HL-60/S4 (cell line): ENCODE data around the gene AFF2.
"Not testable (repeated sequence)": the region's sequence is repeated elsewhere in the genome, so short reads cannot be mapped to it uniquely, and the experiment has no call there.

Experiments
- in situ Hi-C: fragments of 300-500 bp; cut with MboI; formaldehyde crosslinking; loops from 2 replicates; pipeline ENCODE4 v1.14.3; 2022; ENCODE audit warnings: low sequenced_read_pairs

The AFF2 gene

GRCh38 chrX:148632444-148632843 lies 132.0 kb downstream of the AFF2 start:
- in situ Hi-C loops, result no loop called here

GRCh38 chrX:148633218-148633908 lies 132.9 kb downstream of the AFF2 start:
- in situ Hi-C loops, result no loop called here

- in situ Hi-C loops, result no loop called here
Observed at GRCh38 chrX:148634591-148634990, 134.2 kb downstream of the AFF2 start.

- in situ Hi-C loops, result no loop called here
Observed at GRCh38 chrX:148643460-148643859, 143.0 kb downstream of the AFF2 start.

- in situ Hi-C loops, result no loop called here
Observed at GRCh38 chrX:148647651-148648050, 147.2 kb downstream of the AFF2 start.

- in situ Hi-C loops, result no loop called here
Observed at GRCh38 chrX:148649145-148649795, 148.9 kb downstream of the AFF2 start.

GRCh38 chrX:148658115-148658730 lies 157.8 kb downstream of the AFF2 start:
- in situ Hi-C loops, result no loop called here

GRCh38 chrX:148659481-148659880 lies 159.1 kb downstream of the AFF2 start:
- in situ Hi-C loops, result no loop called here

- in situ Hi-C loops, result no loop called here
Observed at GRCh38 chrX:148661035-148661434, 160.6 kb downstream of the AFF2 start.

- in situ Hi-C loops, result no loop called here
Observed at GRCh38 chrX:148662014-148662413, 161.6 kb downstream of the AFF2 start.

GRCh38 chrX:148664171-148664570 lies 163.8 kb downstream of the AFF2 start:
- in situ Hi-C loops, result no loop called here

- in situ Hi-C loops, result no loop called here
Observed at GRCh38 chrX:148664995-148665394, 164.6 kb downstream of the AFF2 start.

- in situ Hi-C loops, result not testable (repeated sequence)
Observed at GRCh38 chrX:148669175-148669574, 168.8 kb downstream of the AFF2 start.

GRCh38 chrX:148670277-148670676 lies 169.9 kb downstream of the AFF2 start:
- in situ Hi-C loops, result no loop called here

GRCh38 chrX:148672517-148672916 lies 172.1 kb downstream of the AFF2 start:
- in situ Hi-C loops, result no loop called here

GRCh38 chrX:148681605-148682004 lies 181.2 kb downstream of the AFF2 start:
- in situ Hi-C loops, result no loop called here

GRCh38 chrX:148682206-148682605 lies 181.8 kb downstream of the AFF2 start:
- in situ Hi-C loops, result no loop called here

GRCh38 chrX:148691456-148691855 lies 191.0 kb downstream of the AFF2 start:
- in situ Hi-C loops, result no loop called here

GRCh38 chrX:148695255-148695654 lies 194.8 kb downstream of the AFF2 start:
- in situ Hi-C loops, result no loop called here

GRCh38 chrX:148698221-148698620 lies 197.8 kb downstream of the AFF2 start:
- in situ Hi-C loops, result no loop called here

GRCh38 chrX:148700021-148700420 lies 199.6 kb downstream of the AFF2 start:
- in situ Hi-C loops, result no loop called here

- in situ Hi-C loops, result no loop called here
Observed at GRCh38 chrX:148713981-148714380, 213.6 kb downstream of the AFF2 start.
